ENCODE measurements around the gene AZGP1.

- TF ChIP-seq CTCF (IDR thresholded peaks at IDR 0.05) (no peak), POLR2A (IDR thresholded peaks at IDR 0.05) (no peak)
These were observed 47.7 kb upstream of the AZGP1 start for GRCh38 chr7:100023526-100023925.
